Measurements from ENCODE around the gene ANXA4. TPM values are rescaled to one million over a fixed set of nuclear protein-coding genes. Genes with fewer than 3 reads are reported as not detected.

ANXA4 gene
- total RNA-seq, 1 donor from 2014 or later = 29.1 TPM

GRCh38 chr2:69805887-69806286, 64.0 kb downstream of the ANXA4 start:
- no peak overlapping the region for H3K4me3 ChIP-seq
- no peak for TF ChIP-seq CTCF (IDR thresholded peaks at IDR 0.05)
- peaks cover 58 to 64% of the 10 kb centered on the region in 2 donors for H3K36me3 ChIP-seq
- no peaks in the 10 kb centered on the region for H3K27me3 ChIP-seq
- no peak overlapping the region for H3K27ac ChIP-seq
- intact Hi-C loops (cut with DNase I) = no loop called here
- H3K9me3 ChIP-seq = no peaks in the 10 kb centered on the region
- no peak for DNase-seq (ENCODE audit: low spot score in 2 of 2)
- H3K4me1 ChIP-seq = no peaks in the 10 kb centered on the region

GRCh38 chr2:69807821-69808540, 66.0 kb downstream of the ANXA4 start:
- peaks cover 73 to 84% of the 10 kb centered on the region in 2 donors for H3K36me3 ChIP-seq
- no peak for DNase-seq (ENCODE audit: low spot score in 2 of 2)
- H3K9me3 ChIP-seq = no peaks in the 10 kb centered on the region
- intact Hi-C loops (cut with DNase I) = no loop called here
- no peaks in the 10 kb centered on the region for H3K4me1 ChIP-seq
- no peak overlapping the region for H3K4me3 ChIP-seq
- TF ChIP-seq CTCF (IDR thresholded peaks at IDR 0.05) = no peak
- H3K27ac ChIP-seq = no peak overlapping the region
- H3K27me3 ChIP-seq = no peaks in the 10 kb centered on the region

GRCh38 chr2:69810550-69810949, 68.6 kb downstream of the ANXA4 start:
- no peak for DNase-seq (ENCODE audit: low spot score in 2 of 2)
- no peaks in the 10 kb centered on the region for H3K27me3 ChIP-seq
- H3K9me3 ChIP-seq = no peaks in the 10 kb centered on the region
- intact Hi-C loops (cut with DNase I) = no loop called here
- H3K36me3 ChIP-seq = peaks cover 68 to 89% of the 10 kb centered on the region in 2 donors
- TF ChIP-seq CTCF (IDR thresholded peaks at IDR 0.05) = no peak
- no peak overlapping the region for H3K4me3 ChIP-seq
- no peak overlapping the region for H3K27ac ChIP-seq
- no peaks in the 10 kb centered on the region for H3K4me1 ChIP-seq

GRCh38 chr2:69811018-69811417, 69.1 kb downstream of the ANXA4 start:
- H3K36me3 ChIP-seq = peaks cover 66 to 85% of the 10 kb centered on the region in 2 donors
- H3K4me1 ChIP-seq = no peaks in the 10 kb centered on the region
- H3K4me3 ChIP-seq = no peak overlapping the region
- no peak for DNase-seq (ENCODE audit: low spot score in 2 of 2)
- intact Hi-C loops (cut with DNase I) = no loop called here
- TF ChIP-seq CTCF (IDR thresholded peaks at IDR 0.05) = no peak
- no peaks in the 10 kb centered on the region for H3K27me3 ChIP-seq
- no peaks in the 10 kb centered on the region for H3K9me3 ChIP-seq
- H3K27ac ChIP-seq = no peak overlapping the region

GRCh38 chr2:69811591-69811990, 69.7 kb downstream of the ANXA4 start:
- Histone ChIP-seq H3K27ac (no peak overlapping the region), H3K4me3 (no peak overlapping the region), H3K27me3 (no peaks in the 10 kb centered on the region), H3K4me1 (no peaks in the 10 kb centered on the region), H3K9me3 (no peaks in the 10 kb centered on the region), H3K36me3 (peaks cover 60 to 79% of the 10 kb centered on the region in 2 donors)
- intact Hi-C loops (cut with DNase I) = no loop called here
- no peak for DNase-seq (ENCODE audit: low spot score in 2 of 2)
- no peak for TF ChIP-seq CTCF (IDR thresholded peaks at IDR 0.05)
